ENCODE data around the gene OBSL1.

OBSL1 gene

GRCh38 chr2:219605607-219605954 lies 34.2 kb upstream of the OBSL1 start:
- no peak for TF ChIP-seq CTCF (IDR thresholded peaks at IDR 0.05; ENCODE audit: insufficient read depth, low read length, poor library complexity, severe bottlenecking)
- Histone ChIP-seq H3K27me3 (replicated peaks; ENCODE audit: control insufficient read depth, insufficient read depth, low read length) (no peaks in the 10 kb centered on the region), H3K4me3 (replicated peaks; ENCODE audit: low read depth, low read length) (no peak overlapping the region), H3K36me3 (ENCODE audit: control insufficient read depth, insufficient read depth, low read length) (peaks cover 24% of the 10 kb centered on the region)
- DNase-seq (ENCODE audit: extremely low read depth, insufficient read length), result no peak

GRCh38 chr2:219603771-219604170 lies 32.4 kb upstream of the OBSL1 start:
- no peak overlapping the region for H3K4me3 ChIP-seq (replicated peaks; ENCODE audit: low read depth, low read length)
- peaks cover 24% of the 10 kb centered on the region for H3K36me3 ChIP-seq (ENCODE audit: control insufficient read depth, insufficient read depth, low read length)
- no peak for DNase-seq (ENCODE audit: extremely low read depth, insufficient read length)
- no peak for TF ChIP-seq CTCF (IDR thresholded peaks at IDR 0.05; ENCODE audit: insufficient read depth, low read length, poor library complexity, severe bottlenecking)
- no peaks in the 10 kb centered on the region for H3K27me3 ChIP-seq (replicated peaks; ENCODE audit: control insufficient read depth, insufficient read depth, low read length)

- no peak for TF ChIP-seq CTCF (IDR thresholded peaks at IDR 0.05; ENCODE audit: insufficient read depth, low read length, poor library complexity, severe bottlenecking)
- Histone ChIP-seq H3K27me3 (replicated peaks; ENCODE audit: control insufficient read depth, insufficient read depth, low read length) (no peaks in the 10 kb centered on the region), H3K36me3 (ENCODE audit: control insufficient read depth, insufficient read depth, low read length) (peaks cover 8% of the 10 kb centered on the region)
These were observed 27.2 kb upstream of the OBSL1 start for GRCh38 chr2:219598308-219599078.

GRCh38 chr2:219597552-219598307 lies 26.4 kb upstream of the OBSL1 start, which contains the start of gene STK11IP:
STK11IP (plus strand) TSS chr2:219597857; CDS start chr2:219598120, 263 bp downstream.
- no peak for TF ChIP-seq CTCF (IDR thresholded peaks at IDR 0.05; ENCODE audit: insufficient read depth, low read length, poor library complexity, severe bottlenecking)
- peak; percentile 97 for DNase-seq (ENCODE audit: extremely low read depth, insufficient read length)
- H3K27me3 ChIP-seq (replicated peaks; ENCODE audit: control insufficient read depth, insufficient read depth, low read length), result no peaks in the 10 kb centered on the region
- H3K36me3 ChIP-seq (ENCODE audit: control insufficient read depth, insufficient read depth, low read length), result peaks cover 8% of the 10 kb centered on the region
- H3K4me3 ChIP-seq (replicated peaks; ENCODE audit: low read depth, low read length), result peak within 1 kb of the TSS; percentile 75

More at GRCh38 chr2:219598308-219599078, 27.2 kb upstream of the OBSL1 start:
- no peak for DNase-seq (ENCODE audit: extremely low read depth, insufficient read length)
- peak overlapping the region; percentile 75 for H3K4me3 ChIP-seq (replicated peaks; ENCODE audit: low read depth, low read length)

- Histone ChIP-seq H3K27me3 (replicated peaks; ENCODE audit: control insufficient read depth, insufficient read depth, low read length) (no peaks in the 10 kb centered on the region), H3K4me3 (replicated peaks; ENCODE audit: low read depth, low read length) (peak overlapping the region; percentile 75), H3K36me3 (ENCODE audit: control insufficient read depth, insufficient read depth, low read length) (peaks cover 3% of the 10 kb centered on the region)
- TF ChIP-seq CTCF (IDR thresholded peaks at IDR 0.05; ENCODE audit: insufficient read depth, low read length, poor library complexity, severe bottlenecking), result no peak
- no peak for DNase-seq (ENCODE audit: extremely low read depth, insufficient read length)
These were observed 25.7 kb upstream of the OBSL1 start for GRCh38 chr2:219596954-219597551.

Data from GM06990 (cell line).